Central memory CD4-positive, alpha-beta T cell (primary cell): ENCODE measurements around the gene GAPDH.
A peak's percentile ranks its signal among the peaks of the same experiment; 100 is the strongest.

Experiments
- DNase-seq: peaks from one replicate; pipeline ENCODE4 v3.0.0; 2022

Gene GAPDH

DNA sequence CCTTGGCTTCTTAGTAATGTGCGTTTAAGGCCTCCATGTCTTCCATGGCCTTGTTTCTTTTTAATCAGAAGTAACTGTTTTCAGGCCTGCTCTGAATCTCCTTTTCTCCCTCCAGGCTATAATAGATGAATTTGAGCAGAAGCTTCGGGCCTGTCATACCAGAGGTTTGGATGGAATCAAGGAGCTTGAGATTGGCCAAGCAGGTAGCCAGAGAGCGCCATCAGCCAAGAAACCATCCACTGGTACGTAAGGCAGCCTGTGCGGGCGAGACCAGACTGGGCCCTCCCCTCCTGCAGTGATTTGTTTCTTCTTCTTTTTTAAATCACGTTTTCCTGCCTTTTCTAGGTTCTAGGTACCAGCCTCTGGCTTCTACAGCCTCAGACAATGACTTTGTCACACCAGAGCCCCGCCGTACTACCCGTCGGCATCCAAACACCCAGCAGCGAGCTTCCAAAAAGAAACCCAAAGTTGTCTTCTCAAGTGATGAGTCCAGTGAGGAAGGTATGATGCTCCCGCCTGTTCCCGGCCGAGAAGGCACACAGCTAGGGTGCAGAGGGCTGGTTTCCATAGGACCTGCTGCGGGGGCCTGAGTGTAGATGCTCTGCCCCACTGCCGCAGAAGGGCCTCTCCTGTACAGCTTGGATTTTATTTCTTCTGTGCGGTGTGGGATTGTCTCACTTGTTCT lies 3.6 kb upstream of the GAPDH start:
- DNase-seq: no peak

DNA sequence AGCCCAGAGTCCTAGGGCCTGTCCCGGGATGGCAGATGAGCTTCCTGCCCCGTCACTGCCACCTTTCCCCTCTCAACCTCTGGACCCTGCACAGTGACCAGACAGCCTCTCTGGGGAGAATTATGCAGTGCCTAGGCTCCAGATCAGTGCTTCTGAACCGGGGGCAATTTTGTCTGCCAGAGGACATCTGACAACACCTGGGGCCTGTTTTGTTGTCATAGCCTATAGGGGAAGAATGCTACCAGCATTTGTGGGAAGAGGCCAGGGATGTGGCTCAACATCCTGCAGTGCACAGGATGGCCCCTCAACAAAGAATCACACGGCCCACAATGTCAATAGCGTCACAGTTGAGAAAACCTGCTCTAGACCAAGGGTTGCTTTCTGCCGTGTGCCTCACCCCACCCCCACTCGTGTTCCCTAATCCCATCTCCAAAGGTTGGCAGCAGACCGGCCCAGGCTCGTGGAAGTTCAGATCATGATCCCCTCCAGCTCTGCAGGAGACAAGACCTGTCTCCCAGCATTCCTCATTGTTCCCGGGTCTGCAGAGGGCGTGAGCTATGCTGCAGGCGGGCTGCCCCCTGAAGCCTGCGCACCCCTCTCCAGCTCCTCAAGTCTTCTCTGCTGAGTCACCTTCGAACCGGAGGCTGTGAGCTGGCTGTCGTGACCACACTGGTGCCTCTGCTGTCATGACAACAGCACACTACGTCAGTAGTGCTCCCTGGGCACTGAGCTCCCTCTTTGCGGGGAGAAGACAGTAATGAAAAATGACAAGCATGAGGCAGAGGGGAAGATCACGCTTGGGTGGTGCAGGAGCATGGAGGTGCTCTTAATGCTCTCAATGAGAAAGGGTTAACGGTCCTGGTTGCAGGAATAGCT lies 2.0 kb upstream of the GAPDH start:
- DNase-seq: peak; percentile 84

DNA sequence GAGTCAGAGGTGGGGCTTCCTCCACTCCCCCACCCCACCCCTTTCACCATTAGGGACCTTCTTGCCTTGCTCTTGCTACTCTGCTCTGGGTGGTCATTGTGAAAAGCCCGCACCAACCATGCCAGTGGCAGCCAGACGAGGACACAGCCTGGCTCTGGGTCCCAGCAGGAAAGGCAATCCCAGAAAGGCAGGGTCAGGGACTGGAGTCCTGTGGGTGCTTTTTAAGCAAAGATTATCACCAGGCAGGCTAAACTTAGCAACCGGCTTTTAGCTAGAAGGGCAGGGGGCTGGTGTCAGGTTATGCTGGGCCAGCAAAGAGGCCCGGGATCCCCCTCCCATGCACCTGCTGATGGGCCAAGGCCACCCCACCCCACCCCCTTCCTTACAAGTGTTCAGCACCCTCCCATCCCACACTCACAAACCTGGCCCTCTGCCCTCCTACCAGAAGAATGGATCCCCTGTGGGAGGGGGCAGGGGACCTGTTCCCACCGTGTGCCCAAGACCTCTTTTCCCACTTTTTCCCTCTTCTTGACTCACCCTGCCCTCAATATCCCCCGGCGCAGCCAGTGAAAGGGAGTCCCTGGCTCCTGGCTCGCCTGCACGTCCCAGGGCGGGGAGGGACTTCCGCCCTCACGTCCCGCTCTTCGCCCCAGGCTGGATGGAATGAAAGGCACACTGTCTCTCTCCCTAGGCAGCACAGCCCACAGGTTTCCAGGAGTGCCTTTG lies 1.2 kb upstream of the GAPDH start:
- DNase-seq: peak; percentile 27

DNA sequence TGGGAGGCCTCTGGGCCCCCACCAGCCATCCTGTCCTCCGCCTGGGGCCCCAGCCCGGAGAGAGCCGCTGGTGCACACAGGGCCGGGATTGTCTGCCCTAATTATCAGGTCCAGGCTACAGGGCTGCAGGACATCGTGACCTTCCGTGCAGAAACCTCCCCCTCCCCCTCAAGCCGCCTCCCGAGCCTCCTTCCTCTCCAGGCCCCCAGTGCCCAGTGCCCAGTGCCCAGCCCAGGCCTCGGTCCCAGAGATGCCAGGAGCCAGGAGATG lies 729 bp upstream of the GAPDH start:
- no peak for DNase-seq

DNA sequence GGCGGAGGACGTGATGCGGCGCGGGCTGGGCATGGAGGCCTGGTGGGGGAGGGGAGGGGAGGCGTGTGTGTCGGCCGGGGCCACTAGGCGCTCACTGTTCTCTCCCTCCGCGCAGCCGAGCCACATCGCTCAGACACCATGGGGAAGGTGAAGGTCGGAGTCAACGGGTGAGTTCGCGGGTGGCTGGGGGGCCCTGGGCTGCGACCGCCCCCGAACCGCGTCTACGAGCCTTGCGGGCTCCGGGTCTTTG lies 303 bp downstream of the GAPDH start:
- DNase-seq: no peak

DNA sequence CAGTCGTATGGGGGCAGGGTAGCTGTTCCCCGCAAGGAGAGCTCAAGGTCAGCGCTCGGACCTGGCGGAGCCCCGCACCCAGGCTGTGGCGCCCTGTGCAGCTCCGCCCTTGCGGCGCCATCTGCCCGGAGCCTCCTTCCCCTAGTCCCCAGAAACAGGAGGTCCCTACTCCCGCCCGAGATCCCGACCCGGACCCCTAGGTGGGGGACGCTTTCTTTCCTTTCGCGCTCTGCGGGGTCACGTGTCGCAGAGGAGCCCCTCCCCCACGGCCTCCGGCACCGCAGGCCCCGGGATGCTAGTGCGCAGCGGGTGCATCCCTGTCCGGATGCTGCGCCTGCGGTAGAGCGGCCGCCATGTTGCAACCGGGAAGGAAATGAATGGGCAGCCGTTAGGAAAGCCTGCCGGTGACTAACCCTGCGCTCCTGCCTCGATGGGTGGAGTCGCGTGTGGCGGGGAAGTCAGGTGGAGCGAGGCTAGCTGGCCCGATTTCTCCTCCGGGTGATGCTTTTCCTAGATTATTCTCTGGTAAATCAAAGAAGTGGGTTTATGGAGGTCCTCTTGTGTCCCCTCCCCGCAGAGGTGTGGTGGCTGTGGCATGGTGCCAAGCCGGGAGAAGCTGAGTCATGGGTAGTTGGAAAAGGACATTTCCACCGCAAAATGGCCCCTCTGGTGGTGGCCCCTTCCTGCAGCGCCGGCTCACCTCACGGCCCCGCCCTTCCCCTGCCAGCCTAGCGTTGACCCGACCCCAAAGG lies 804 bp downstream of the GAPDH start:
- peak; percentile 71 for DNase-seq

DNA sequence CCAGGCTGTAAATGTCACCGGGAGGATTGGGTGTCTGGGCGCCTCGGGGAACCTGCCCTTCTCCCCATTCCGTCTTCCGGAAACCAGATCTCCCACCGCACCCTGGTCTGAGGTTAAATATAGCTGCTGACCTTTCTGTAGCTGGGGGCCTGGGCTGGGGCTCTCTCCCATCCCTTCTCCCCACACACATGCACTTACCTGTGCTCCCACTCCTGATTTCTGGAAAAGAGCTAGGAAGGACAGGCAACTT lies 1.3 kb downstream of the GAPDH start:
- DNase-seq: no peak

DNA sequence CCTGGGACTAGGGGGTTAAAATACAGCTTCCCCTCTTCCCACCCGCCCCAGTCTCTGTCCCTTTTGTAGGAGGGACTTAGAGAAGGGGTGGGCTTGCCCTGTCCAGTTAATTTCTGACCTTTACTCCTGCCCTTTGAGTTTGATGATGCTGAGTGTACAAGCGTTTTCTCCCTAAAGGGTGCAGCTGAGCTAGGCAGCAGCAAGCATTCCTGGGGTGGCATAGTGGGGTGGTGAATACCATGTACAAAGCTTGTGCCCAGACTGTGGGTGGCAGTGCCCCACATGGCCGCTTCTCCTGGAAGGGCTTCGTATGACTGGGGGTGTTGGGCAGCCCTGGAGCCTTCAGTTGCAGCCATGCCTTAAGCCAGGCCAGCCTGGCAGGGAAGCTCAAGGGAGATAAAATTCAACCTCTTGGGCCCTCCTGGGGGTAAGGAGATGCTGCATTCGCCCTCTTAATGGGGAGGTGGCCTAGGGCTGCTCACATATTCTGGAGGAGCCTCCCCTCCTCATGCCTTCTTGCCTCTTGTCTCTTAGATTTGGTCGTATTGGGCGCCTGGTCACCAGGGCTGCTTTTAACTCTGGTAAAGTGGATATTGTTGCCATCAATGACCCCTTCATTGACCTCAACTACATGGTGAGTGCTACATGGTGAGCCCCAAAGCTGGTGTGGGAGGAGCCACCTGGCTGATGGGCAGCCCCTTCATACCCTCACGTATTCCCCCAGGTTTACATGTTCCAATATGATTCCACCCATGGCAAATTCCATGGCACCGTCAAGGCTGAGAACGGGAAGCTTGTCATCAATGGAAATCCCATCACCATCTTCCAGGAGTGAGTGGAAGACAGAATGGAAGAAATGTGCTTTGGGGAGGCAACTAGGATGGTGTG lies 1.9 kb downstream of the GAPDH start:
- DNase-seq: no peak

DNA sequence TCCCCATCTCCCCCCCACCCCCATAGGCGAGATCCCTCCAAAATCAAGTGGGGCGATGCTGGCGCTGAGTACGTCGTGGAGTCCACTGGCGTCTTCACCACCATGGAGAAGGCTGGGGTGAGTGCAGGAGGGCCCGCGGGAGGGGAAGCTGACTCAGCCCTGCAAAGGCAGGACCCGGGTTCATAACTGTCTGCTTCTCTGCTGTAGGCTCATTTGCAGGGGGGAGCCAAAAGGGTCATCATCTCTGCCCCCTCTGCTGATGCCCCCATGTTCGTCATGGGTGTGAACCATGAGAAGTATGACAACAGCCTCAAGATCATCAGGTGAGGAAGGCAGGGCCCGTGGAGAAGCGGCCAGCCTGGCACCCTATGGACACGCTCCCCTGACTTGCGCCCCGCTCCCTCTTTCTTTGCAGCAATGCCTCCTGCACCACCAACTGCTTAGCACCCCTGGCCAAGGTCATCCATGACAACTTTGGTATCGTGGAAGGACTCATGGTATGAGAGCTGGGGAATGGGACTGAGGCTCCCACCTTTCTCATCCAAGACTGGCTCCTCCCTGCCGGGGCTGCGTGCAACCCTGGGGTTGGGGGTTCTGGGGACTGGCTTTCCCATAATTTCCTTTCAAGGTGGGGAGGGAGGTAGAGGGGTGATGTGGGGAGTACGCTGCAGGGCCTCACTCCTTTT lies 2.7 kb downstream of the GAPDH start:
- DNase-seq: no peak

DNA sequence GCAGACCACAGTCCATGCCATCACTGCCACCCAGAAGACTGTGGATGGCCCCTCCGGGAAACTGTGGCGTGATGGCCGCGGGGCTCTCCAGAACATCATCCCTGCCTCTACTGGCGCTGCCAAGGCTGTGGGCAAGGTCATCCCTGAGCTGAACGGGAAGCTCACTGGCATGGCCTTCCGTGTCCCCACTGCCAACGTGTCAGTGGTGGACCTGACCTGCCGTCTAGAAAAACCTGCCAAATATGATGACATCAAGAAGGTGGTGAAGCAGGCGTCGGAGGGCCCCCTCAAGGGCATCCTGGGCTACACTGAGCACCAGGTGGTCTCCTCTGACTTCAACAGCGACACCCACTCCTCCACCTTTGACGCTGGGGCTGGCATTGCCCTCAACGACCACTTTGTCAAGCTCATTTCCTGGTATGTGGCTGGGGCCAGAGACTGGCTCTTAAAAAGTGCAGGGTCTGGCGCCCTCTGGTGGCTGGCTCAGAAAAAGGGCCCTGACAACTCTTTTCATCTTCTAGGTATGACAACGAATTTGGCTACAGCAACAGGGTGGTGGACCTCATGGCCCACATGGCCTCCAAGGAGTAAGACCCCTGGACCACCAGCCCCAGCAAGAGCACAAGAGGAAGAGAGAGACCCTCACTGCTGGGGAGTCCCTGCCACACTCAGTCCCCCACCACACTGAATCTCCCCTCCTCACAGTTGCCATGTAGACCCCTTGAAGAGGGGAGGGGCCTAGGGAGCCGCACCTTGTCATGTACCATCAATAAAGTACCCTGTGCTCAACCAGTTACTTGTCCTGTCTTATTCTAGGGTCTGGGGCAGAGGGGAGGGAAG lies 3.5 kb downstream of the GAPDH start:
- peak; percentile 81 for DNase-seq

DNA sequence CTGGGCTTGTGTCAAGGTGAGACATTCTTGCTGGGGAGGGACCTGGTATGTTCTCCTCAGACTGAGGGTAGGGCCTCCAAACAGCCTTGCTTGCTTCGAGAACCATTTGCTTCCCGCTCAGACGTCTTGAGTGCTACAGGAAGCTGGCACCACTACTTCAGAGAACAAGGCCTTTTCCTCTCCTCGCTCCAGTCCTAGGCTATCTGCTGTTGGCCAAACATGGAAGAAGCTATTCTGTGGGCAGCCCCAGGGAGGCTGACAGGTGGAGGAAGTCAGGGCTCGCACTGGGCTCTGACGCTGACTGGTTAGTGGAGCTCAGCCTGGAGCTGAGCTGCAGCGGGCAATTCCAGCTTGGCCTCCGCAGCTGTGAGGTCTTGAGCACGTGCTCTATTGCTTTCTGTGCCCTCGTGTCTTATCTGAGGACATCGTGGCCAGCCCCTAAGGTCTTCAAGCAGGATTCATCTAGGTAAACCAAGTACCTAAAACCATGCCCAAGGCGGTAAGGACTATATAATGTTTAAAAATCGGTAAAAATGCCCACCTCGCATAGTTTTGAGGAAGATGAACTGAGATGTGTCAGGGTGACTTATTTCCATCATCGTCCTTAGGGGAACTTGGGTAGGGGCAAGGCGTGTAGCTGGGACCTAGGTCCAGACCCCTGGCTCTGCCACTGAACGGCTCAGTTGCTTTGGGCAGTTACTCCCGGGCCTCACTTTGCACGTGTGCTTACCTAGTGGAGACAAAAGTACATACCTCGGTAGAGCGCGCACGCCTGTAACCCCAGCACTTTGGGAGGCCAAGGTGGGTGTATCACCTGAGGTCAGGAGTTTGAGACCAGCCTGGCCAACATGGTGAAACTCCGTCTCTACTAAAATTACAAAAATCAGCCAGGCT lies 4.3 kb downstream of the GAPDH start:
- DNase-seq: no peak

DNA sequence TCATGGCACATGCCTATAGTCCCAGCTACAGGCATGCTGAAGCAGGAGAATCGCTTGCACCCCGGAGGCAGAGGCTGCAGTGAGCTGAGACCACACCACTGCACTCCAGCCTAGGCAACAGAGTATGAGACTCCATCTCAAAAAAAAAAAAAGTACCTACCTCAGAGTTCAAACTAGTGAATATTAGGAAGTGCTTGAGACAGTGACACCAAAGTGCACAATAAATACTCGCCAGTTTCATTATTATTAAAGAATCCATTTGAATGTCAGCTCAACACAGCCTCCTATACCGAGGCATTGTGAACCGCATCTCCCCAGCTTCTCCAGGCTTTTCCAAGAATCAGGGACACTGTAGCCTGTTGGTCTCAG lies 5.0 kb downstream of the GAPDH start:
- no peak for DNase-seq

DNA sequence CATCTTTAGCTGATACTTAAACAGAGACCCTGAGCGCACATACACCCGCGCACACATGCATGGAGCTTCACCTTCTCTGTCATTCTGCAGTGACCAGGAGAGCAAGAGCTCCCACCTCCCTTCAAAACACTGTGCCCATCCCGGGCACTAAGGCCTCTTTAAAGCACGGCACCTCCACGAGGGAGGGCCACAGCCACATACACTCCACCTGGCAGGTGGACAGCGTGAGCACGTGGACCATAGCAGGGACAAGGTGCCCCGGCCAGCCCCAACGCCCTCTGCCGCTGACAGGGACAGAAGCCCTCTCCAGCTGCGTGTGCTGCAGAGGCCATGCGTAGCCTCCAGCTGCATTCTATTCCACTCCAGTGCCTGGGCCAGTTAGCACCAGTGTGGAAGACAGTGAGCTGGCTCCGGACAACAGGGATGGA lies 5.4 kb downstream of the GAPDH start:
- DNase-seq: no peak

DNA sequence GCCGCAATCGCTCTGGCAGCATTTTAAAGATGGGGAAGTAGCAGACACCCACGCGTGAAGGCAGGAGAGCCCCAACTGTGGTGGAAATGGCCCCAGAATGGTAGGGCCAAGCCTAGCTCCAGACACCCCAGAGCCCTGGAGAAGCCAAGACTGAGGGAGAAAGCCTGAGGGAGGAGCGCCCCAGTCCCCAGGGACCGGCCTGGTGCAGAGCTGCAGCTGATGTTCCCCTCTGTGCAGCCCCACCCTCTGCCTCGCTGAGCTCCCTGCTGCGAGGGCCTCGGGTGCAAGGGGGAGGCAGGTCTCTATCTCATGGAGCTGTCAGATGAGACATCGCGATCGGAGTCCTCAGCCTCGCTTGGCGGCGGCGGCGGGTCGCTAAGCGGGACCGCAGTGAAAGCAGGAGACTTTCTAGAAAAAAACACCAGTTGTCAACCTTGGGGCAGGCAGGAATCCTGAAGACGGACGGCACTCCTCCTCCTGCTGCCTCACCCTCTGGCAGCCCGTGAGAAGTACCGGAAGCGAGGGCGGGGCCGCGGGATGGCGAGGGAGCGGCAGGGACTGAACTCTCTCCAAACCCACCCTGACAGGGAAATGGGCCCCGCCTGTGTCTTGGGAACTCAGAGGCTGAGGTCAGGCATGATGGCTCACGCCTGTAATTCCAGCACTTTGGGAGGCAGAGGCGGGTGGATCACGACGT lies 6.0 kb downstream of the GAPDH start:
- DNase-seq: peak; percentile 42

DNA sequence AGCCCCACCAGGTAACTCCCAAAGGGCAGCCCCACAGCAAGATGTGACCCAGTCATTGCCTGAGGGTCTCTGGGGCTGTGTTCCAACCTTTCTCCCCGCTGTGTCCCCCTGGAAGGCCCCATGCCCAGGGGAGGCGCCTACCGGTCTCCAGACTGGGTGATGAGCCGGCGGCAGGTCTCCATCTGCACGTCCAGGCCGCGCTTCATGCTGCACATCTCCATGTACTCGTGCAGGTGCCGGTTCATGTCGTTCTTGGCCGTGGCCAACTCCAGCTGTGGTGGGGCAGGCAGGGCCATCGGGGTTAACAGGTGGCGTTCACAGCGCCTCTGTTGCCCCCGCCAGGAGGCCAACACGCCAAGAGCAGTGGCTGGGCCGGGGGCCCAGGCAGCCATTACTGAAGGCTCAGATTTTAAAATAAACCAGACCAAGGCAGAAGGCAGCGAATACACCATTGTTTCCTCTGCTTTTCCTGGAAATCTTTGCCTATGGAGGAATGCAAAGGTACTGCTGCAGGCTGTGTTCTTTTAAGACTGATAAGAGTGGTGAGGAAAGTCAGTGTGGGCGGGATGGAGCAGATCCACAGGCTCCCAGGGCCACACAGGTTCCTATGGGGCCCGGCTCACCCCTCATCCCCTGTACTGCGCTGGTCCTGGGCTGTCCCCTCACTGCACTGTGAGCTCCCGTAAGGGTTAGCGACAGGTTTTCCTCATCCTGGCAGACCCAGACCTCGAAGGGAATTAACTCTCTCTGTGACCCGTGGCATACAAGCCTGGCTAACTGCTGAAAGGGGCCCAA lies 7.3 kb downstream of the GAPDH start:
- no peak for DNase-seq

DNA sequence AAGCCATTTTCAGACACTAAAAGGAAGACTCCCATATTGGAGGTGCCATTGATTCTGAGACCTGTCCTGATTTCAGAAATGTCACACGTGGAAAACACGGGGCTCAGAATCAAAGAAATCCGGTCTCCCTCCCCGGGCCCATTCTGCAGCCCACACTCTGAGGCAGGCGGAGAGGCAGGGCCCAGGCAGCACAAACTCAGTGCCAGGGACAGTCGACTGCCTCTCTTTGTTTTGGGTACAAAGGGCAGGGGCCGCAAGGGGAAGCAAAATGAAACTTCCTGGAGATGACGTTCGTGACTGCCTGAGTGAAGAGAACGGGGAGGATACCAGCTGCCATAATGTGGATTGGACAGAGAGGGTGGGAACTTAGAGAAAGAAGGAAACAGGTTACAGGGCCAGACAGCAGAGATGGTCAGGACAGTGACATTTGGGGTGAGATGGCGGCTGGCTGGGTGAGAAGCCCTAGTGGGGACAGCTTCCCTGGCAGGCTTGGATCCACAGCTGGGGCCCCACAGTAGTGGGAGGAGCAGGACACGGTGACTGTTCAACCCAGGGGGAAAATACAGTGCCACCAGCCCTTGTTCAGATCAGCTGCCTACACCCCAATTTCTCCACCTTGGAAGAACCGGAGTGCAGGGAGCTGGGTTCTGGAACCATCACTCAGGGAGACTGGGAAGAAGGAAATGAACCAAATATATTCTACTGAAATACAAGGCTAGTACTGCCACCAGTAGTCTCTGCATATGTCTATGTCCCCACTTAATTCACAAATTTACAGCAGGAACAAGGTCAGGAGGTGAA lies 8.1 kb downstream of the GAPDH start:
- no peak for DNase-seq

DNA sequence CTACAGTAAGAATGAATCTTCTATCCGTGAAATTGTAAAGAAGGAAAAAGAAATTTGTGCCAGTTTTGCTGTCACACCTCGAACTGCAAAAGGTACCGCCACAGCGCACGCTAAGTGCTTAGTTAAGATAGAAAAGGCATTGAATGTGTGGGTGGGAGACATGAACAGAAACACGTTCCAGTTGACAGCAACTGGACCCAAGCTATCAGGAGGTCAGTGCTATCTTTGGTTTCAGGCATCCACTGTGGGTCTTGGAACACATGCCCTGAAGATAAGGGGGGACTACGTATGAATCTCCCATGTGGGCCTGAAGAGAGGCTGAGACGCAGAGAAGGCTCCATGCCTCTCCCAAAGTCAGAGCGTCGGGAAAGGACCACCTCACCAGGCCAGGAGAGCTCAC lies 11.7 kb downstream of the GAPDH start:
- DNase-seq: no peak

DNA sequence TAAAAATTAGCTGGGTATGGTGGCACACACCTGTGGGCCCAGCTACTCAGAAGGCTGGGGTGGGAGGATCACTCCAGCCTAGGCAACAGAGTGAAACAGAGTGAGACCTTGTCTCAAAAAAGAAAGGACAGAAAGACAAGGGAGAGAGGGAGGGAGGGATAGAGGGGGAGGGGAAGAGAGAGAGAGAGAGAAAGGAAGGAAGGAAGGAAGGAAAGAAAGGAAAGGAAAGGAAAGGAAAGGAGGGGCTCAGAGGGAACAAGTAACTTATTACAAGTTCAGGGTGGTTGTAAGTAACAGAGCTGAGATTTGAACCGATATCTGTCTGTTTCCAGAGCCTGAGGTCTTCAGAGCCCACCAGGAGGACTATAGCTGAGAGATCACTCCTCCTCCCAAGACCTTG lies 13.2 kb downstream of the GAPDH start:
- DNase-seq: no peak
